ENCODE measurements around the gene FOXN4. TPM values are rescaled to one million over a fixed set of nuclear protein-coding genes. Genes with fewer than 3 reads are reported as not detected.

FOXN4 gene
- total RNA-seq, 1 donor from 2014 or later: not detected

DNA sequence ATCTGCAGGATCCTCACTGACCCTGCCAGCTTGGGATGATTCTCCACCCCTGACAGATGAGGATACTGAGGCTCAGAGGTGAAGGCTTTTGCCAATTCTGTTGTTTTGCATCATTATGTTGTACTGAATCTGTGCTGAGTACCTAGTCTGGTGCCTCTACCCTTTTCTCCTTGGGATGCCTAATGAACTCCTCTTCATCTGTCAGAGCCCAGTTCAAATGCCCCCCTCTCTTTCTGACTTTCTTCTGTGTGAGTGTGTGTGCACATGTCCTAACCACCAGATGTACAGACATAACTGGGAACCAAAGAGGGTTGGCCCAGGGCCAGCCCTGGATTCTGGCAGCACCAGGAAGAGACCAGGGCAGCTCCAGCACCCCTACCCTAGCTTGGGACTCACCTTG lies 22.8 kb downstream of the FOXN4 start:
- Histone ChIP-seq H3K36me3 (ENCODE audit: control insufficient read depth in 3 of 3, insufficient read depth in 3 of 3, low read length in 3 of 3) (no peaks in the 10 kb centered on the region), H3K4me3 (ENCODE audit: low read length in 3 of 3) (no peak overlapping the region), H3K9ac (ENCODE audit: low read depth in 1 of 3, low read length in 3 of 3) (no peak overlapping the region), H3K4me1 (ENCODE audit: control insufficient read depth in 3 of 3, insufficient read depth in 3 of 3, low read length in 3 of 3) (peaks cover 2 to 4% (median 3%) of the 10 kb centered on the region in 3 donors), H3K9me3 (ENCODE audit: control insufficient read depth in 3 of 3, low read length in 3 of 3) (no peaks in the 10 kb centered on the region), H3K27me3 (ENCODE audit: control insufficient read depth in 3 of 3, insufficient read depth in 3 of 3, low read length in 3 of 3) (peaks cover 0 to 16% (median 3%) of the 10 kb centered on the region in 3 donors), H3K27ac (ENCODE audit: low read depth, low read length) (no peak overlapping the region)

DNA sequence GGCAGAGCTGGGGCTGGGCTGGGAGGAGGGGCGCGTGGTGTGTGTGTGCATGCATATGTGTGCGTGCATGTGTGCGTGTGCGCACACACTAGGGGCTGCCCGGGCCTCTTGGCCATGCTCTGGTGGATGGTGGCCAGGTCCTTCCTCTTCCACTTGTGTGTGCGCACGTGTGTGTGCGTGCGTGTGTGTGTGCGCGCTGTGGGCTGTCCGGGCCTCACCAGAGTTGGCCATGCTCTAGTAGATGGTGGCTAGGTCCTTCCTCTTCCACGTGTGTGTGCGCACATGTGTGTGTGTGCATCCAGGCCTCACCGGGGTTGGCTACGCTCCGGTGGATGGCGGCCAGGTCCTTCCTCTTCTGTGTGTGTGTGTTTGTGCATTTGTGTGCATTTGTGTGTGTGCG lies 24.7 kb downstream of the FOXN4 start:
- H3K4me3 ChIP-seq (ENCODE audit: low read length in 3 of 3): no peak overlapping the region
- H3K9ac ChIP-seq (ENCODE audit: low read depth in 1 of 3, low read length in 3 of 3): no peak overlapping the region
- no peaks in the 10 kb centered on the region for H3K4me1 ChIP-seq (ENCODE audit: control insufficient read depth in 3 of 3, insufficient read depth in 3 of 3, low read length in 3 of 3)
- peaks cover 0 to 5% (median 3%) of the 10 kb centered on the region in 3 donors for H3K27me3 ChIP-seq (ENCODE audit: control insufficient read depth in 3 of 3, insufficient read depth in 3 of 3, low read length in 3 of 3)
- H3K9me3 ChIP-seq (ENCODE audit: control insufficient read depth in 3 of 3, low read length in 3 of 3): no peaks in the 10 kb centered on the region
- no peaks in the 10 kb centered on the region for H3K36me3 ChIP-seq (ENCODE audit: control insufficient read depth in 3 of 3, insufficient read depth in 3 of 3, low read length in 3 of 3)
- H3K27ac ChIP-seq (ENCODE audit: low read depth, low read length): no peak overlapping the region

DNA sequence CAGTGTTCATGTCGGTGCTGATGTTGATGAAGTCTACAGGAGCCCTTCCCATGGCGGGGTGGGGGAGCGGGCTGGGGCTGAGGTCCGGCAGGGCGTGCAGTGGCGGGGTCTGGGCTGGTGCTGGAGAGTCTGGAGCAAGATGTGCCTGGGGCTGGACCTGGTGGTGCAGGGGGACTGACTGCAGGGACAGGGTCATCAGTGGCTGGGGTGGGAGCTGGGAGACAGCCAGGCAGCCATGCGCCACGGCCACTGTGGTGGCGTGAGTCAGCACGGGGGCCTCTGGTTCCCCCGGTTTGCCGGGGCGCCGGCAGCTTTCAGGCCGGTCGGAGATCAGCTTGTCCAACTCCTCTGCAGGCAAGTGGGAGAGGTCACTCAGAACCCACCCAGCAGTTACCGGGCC lies 27.6 kb downstream of the FOXN4 start:
- Histone ChIP-seq H3K9me3 (ENCODE audit: control insufficient read depth in 3 of 3, low read length in 3 of 3) (no peaks in the 10 kb centered on the region), H3K36me3 (ENCODE audit: control insufficient read depth in 3 of 3, insufficient read depth in 3 of 3, low read length in 3 of 3) (no peaks in the 10 kb centered on the region), H3K27ac (ENCODE audit: low read depth, low read length) (no peak overlapping the region), H3K27me3 (ENCODE audit: control insufficient read depth in 3 of 3, insufficient read depth in 3 of 3, low read length in 3 of 3) (no peaks in the 10 kb centered on the region), H3K4me3 (ENCODE audit: low read length in 3 of 3) (no peak overlapping the region), H3K4me1 (ENCODE audit: control insufficient read depth in 3 of 3, insufficient read depth in 3 of 3, low read length in 3 of 3) (peaks cover 0 to 7% (median 0%) of the 10 kb centered on the region in 3 donors), H3K9ac (ENCODE audit: low read depth in 1 of 3, low read length in 3 of 3) (no peak overlapping the region)

DNA sequence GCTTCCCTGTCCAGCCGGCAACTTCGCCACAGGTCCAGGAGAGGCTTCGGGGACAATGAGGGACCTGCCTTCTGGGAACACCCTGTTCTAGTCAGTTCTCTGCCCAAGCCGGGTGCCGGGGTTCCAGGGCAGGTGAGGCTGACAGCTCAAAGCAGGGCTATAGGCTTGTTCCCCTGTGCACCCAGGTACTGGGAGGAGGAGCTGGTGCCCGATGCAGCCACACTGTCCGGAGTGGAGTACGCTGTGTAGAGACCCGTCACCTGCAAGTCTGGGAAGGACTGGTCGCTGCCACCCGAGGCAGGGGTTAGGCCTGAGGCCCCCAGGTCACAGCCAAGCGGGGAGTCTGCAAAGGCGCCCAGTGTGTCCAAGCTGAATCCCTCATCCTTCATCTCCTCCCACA lies 29.6 kb downstream of the FOXN4 start:
- H3K9me3 ChIP-seq (ENCODE audit: control insufficient read depth in 3 of 3, low read length in 3 of 3): no peaks in the 10 kb centered on the region
- no peak overlapping the region for H3K9ac ChIP-seq (ENCODE audit: low read depth in 1 of 3, low read length in 3 of 3)
- peaks cover 0 to 7% (median 0%) of the 10 kb centered on the region in 3 donors for H3K4me1 ChIP-seq (ENCODE audit: control insufficient read depth in 3 of 3, insufficient read depth in 3 of 3, low read length in 3 of 3)
- H3K36me3 ChIP-seq (ENCODE audit: control insufficient read depth in 3 of 3, insufficient read depth in 3 of 3, low read length in 3 of 3): no peaks in the 10 kb centered on the region
- H3K27ac ChIP-seq (ENCODE audit: low read depth, low read length): no peak overlapping the region
- no peaks in the 10 kb centered on the region for H3K27me3 ChIP-seq (ENCODE audit: control insufficient read depth in 3 of 3, insufficient read depth in 3 of 3, low read length in 3 of 3)
- H3K4me3 ChIP-seq (ENCODE audit: low read length in 3 of 3): no peak overlapping the region

DNA sequence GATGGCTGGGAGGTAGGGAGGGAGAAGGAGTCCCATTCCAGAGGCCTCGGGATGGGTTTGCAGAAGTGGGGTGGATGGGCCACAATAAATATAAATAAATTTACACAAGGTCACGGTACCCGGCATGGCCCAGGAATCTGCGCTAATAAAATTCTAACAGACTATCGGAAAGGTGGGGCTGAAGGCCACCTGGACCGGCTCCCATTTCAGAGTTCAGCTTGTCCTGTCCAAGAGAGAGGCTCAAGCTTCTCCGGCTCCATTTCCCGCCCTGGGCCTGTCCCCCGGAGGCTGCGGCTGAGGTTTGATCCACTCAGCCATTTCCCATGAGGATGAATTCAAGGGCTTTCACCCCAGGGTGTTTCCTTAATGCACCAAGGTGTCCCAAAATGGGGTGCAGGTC lies 30.2 kb downstream of the FOXN4 start:
- Histone ChIP-seq H3K9ac (ENCODE audit: low read depth in 1 of 3, low read length in 3 of 3) (no peak overlapping the region), H3K9me3 (ENCODE audit: control insufficient read depth in 3 of 3, low read length in 3 of 3) (no peaks in the 10 kb centered on the region), H3K27ac (ENCODE audit: low read depth, low read length) (no peak overlapping the region), H3K4me1 (ENCODE audit: control insufficient read depth in 3 of 3, insufficient read depth in 3 of 3, low read length in 3 of 3) (peaks cover 0 to 7% (median 0%) of the 10 kb centered on the region in 3 donors), H3K27me3 (ENCODE audit: control insufficient read depth in 3 of 3, insufficient read depth in 3 of 3, low read length in 3 of 3) (no peaks in the 10 kb centered on the region), H3K4me3 (ENCODE audit: low read length in 3 of 3) (no peak overlapping the region), H3K36me3 (ENCODE audit: control insufficient read depth in 3 of 3, insufficient read depth in 3 of 3, low read length in 3 of 3) (no peaks in the 10 kb centered on the region)

DNA sequence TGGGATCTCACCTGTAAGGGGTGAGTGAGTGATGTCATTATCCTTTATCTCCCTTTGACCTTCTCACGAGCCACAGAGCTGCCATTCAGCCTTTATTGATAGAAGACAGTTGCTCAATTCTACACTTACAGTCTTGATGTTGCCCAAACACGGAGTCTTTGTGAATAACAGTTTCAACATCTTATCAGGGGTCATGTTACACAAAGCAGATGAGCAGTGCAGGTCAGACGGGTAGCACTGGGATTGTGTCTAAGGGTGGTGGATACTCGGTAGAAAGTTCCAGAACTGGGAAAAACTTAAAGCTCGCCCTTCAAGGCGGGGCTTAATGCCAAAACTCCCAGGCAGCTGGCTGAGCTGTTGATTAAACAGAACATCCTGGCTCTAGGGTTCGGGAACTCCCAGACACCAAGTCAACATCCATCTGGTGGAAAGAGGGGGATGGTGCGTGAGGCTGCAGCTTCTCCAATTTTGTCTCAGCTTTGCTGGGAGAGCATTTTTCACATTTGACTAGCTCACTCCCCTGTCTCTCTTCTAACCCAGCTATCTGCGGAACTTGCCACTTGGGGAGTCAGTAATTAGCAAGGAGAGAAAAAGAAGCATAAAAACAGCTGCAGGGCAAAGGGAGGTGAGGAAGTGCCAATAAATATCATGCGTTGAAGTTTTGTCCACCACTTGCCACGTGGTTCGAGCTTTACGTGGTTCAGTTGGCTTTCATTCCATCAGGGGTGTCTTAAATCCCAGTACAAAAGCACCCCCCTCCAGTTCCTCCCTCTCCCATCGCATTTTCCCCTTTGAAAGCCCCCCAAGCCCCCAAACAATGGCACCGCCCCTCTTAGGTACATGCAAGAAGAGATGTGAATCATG lies 31.0 kb downstream of the FOXN4 start:
- Histone ChIP-seq H3K27ac (ENCODE audit: low read depth, low read length) (no peak overlapping the region), H3K4me1 (ENCODE audit: control insufficient read depth in 3 of 3, insufficient read depth in 3 of 3, low read length in 3 of 3) (peaks cover 0 to 7% (median 0%) of the 10 kb centered on the region in 3 donors), H3K9ac (ENCODE audit: low read depth in 1 of 3, low read length in 3 of 3) (no peak overlapping the region), H3K36me3 (ENCODE audit: control insufficient read depth in 3 of 3, insufficient read depth in 3 of 3, low read length in 3 of 3) (no peaks in the 10 kb centered on the region), H3K9me3 (ENCODE audit: control insufficient read depth in 3 of 3, low read length in 3 of 3) (no peaks in the 10 kb centered on the region), H3K27me3 (ENCODE audit: control insufficient read depth in 3 of 3, insufficient read depth in 3 of 3, low read length in 3 of 3) (no peaks in the 10 kb centered on the region), H3K4me3 (ENCODE audit: low read length in 3 of 3) (no peak overlapping the region)

DNA sequence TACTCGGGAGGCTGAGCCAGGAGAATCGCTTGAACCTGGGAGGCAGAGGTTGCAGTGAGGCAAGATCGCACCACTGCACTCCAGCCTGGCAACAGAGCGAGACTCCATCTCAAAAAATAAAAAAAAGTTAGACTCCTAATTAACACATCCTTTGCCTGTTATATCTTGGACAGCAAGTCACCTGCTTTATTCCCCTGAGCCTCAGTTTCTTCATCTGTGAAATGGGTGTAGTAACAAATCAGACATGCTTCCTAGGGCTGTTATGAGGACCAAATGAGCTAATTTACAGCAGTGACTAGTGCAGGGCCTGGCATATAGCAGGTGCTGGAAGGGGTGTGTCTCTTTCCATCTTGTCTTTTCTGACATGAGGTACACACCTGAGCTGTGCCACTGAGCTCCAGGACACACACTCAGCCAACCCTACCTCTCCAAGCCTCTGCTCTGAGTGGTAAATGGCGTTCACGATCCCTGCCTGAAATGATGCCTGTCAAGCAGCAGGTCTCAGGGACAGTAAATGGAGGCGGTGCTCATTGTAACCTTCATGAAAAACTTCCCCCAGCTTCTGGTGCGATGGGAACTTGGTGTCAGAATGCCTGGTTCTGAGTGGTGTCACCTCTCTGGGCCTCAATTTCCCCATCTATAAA lies 31.7 kb downstream of the FOXN4 start:
- no peaks in the 10 kb centered on the region for H3K9me3 ChIP-seq (ENCODE audit: control insufficient read depth in 3 of 3, low read length in 3 of 3)
- H3K4me3 ChIP-seq (ENCODE audit: low read length in 3 of 3): no peak overlapping the region
- H3K27ac ChIP-seq (ENCODE audit: low read depth, low read length): no peak overlapping the region
- no peaks in the 10 kb centered on the region for H3K27me3 ChIP-seq (ENCODE audit: control insufficient read depth in 3 of 3, insufficient read depth in 3 of 3, low read length in 3 of 3)
- H3K36me3 ChIP-seq (ENCODE audit: control insufficient read depth in 3 of 3, insufficient read depth in 3 of 3, low read length in 3 of 3): no peaks in the 10 kb centered on the region
- H3K9ac ChIP-seq (ENCODE audit: low read depth in 1 of 3, low read length in 3 of 3): no peak overlapping the region
- peaks cover 0 to 7% (median 0%) of the 10 kb centered on the region in 3 donors for H3K4me1 ChIP-seq (ENCODE audit: control insufficient read depth in 3 of 3, insufficient read depth in 3 of 3, low read length in 3 of 3)

DNA sequence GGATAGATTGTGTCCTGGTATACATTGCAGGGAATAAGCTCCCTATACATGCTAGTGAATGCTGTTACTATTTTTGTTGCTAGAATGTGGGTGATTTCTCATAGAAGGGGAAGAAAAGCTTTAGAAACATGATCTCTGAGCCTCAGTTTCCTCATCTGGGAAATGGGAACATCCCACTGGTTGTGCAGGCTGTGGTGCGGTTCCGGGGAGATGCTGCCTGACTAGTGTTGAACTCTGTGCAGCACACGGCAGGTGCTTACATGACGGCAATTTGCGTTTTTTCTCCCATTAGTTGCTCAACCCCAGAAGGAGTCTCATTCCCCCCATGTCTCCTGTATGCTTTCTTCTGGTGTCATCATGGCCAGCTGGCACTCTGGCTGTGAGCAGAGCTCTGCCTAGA lies 32.9 kb downstream of the FOXN4 start:
- H3K27ac ChIP-seq (ENCODE audit: low read depth, low read length): no peak overlapping the region
- H3K4me1 ChIP-seq (ENCODE audit: control insufficient read depth in 3 of 3, insufficient read depth in 3 of 3, low read length in 3 of 3): peaks cover 0 to 7% (median 0%) of the 10 kb centered on the region in 3 donors
- H3K9ac ChIP-seq (ENCODE audit: low read depth in 1 of 3, low read length in 3 of 3): no peak overlapping the region
- H3K9me3 ChIP-seq (ENCODE audit: control insufficient read depth in 3 of 3, low read length in 3 of 3): no peaks in the 10 kb centered on the region
- peaks cover 0 to 2% (median 0%) of the 10 kb centered on the region in 3 donors for H3K36me3 ChIP-seq (ENCODE audit: control insufficient read depth in 3 of 3, insufficient read depth in 3 of 3, low read length in 3 of 3)
- H3K4me3 ChIP-seq (ENCODE audit: low read length in 3 of 3): no peak overlapping the region
- no peaks in the 10 kb centered on the region for H3K27me3 ChIP-seq (ENCODE audit: control insufficient read depth in 3 of 3, insufficient read depth in 3 of 3, low read length in 3 of 3)

DNA sequence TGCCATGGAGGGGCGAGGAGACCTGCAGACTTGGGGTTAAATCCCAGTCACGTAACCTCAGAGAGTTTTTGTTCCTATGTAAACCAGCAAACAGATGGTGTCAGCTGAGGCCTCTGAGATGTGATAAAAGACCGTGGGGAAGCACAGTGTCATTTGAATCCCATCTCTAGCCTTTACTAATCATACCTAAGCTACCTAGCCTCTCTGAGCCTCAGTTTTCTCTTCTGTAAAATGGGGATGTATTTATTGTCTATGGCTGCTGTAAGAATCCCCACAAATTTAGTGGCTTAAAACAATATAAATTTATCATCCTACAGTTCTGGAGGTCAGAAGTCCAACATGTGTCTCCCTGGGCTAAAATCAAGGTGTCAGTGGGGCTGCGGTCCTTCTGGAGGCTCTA lies 33.9 kb downstream of the FOXN4 start:
- Histone ChIP-seq H3K9ac (ENCODE audit: low read depth in 1 of 3, low read length in 3 of 3) (no peak overlapping the region), H3K4me3 (ENCODE audit: low read length in 3 of 3) (no peak overlapping the region), H3K27ac (ENCODE audit: low read depth, low read length) (no peak overlapping the region), H3K27me3 (ENCODE audit: control insufficient read depth in 3 of 3, insufficient read depth in 3 of 3, low read length in 3 of 3) (no peaks in the 10 kb centered on the region), H3K9me3 (ENCODE audit: control insufficient read depth in 3 of 3, low read length in 3 of 3) (no peaks in the 10 kb centered on the region), H3K4me1 (ENCODE audit: control insufficient read depth in 3 of 3, insufficient read depth in 3 of 3, low read length in 3 of 3) (peaks cover 0 to 7% (median 0%) of the 10 kb centered on the region in 3 donors), H3K36me3 (ENCODE audit: control insufficient read depth in 3 of 3, insufficient read depth in 3 of 3, low read length in 3 of 3) (peaks cover 0 to 7% (median 0%) of the 10 kb centered on the region in 3 donors)

DNA sequence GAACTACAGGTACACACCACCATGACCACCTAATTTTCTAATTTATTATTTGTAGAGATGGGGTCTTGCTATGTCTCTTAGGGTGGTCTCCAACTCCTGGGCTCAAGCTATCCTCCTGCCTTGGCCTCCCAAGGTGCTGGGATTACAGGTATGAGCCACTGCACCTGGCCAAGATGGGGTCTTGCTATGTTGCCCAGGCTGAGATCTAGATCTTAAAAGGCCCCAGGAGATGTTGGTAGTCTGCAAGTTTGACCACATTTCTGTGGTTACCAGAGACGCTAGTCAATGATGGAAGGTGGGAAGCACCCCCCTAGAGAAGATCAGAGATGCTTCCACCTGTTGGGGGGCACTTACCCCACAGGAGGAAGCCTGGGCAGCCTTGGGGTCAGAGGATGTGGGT lies 34.7 kb downstream of the FOXN4 start:
- Histone ChIP-seq H3K4me3 (ENCODE audit: low read length in 3 of 3) (no peak overlapping the region), H3K9ac (ENCODE audit: low read depth in 1 of 3, low read length in 3 of 3) (no peak overlapping the region), H3K36me3 (ENCODE audit: control insufficient read depth in 3 of 3, insufficient read depth in 3 of 3, low read length in 3 of 3) (peaks cover 0 to 9% (median 0%) of the 10 kb centered on the region in 3 donors), H3K27ac (ENCODE audit: low read depth, low read length) (no peak overlapping the region), H3K4me1 (ENCODE audit: control insufficient read depth in 3 of 3, insufficient read depth in 3 of 3, low read length in 3 of 3) (peaks cover 0 to 7% (median 0%) of the 10 kb centered on the region in 3 donors), H3K27me3 (ENCODE audit: control insufficient read depth in 3 of 3, insufficient read depth in 3 of 3, low read length in 3 of 3) (no peaks in the 10 kb centered on the region), H3K9me3 (ENCODE audit: control insufficient read depth in 3 of 3, low read length in 3 of 3) (no peaks in the 10 kb centered on the region)
